SK-N-SH treated with all-trans-retinoic acid at 6 μM for 48 hours (cell line): ENCODE data around the gene KLHDC7A.

Source experiments
- ARNTL ChIP-seq: fragments of 450-650 bp; formaldehyde crosslinking; IDR thresholded peaks from 2 replicates; pipeline ENCODE4 v1.5.0; 2020; ENCODE audit warnings: low read depth, mild to moderate bottlenecking, moderate library complexity, borderline replicate concordance
- BACH2 ChIP-seq: fragments of 250-450 bp; sonication (Bioruptor Pico); IDR thresholded peaks from 2 replicates; pipeline ENCODE4 v1.9.0; 2021; ENCODE audit warnings: mild to moderate bottlenecking, borderline replicate concordance
- CREB5 ChIP-seq: fragments of 250-450 bp; sonication (Bioruptor Pico); IDR thresholded peaks from 2 replicates; pipeline ENCODE4 v1.5.1; 2020; ENCODE audit warnings: low read depth, mild to moderate bottlenecking, moderate library complexity
- POU6F1 ChIP-seq: fragments of 250-450 bp; sonication (Bioruptor Pico); IDR thresholded peaks from 2 replicates; pipeline ENCODE4 v1.8.0; 2021; ENCODE audit warnings: low read depth, mild to moderate bottlenecking, moderate library complexity, borderline replicate concordance
- RARB ChIP-seq: fragments of 250-450 bp; sonication (Bioruptor Pico); IDR thresholded peaks from 2 replicates; pipeline ENCODE4 v1.8.0; 2021; ENCODE audit warnings: mild to moderate bottlenecking, moderate library complexity
- TSHZ2 ChIP-seq: fragments of 250-450 bp; sonication (Bioruptor Pico); IDR thresholded peaks from 2 replicates; pipeline ENCODE4 v1.5.0; 2020; ENCODE audit warnings: mild to moderate bottlenecking, moderate library complexity
- ZFP3 ChIP-seq: fragments of 250-450 bp; sonication (Bioruptor Pico); IDR thresholded peaks from 2 replicates; pipeline ENCODE4 v1.5.0; 2020; ENCODE audit warnings: mild to moderate bottlenecking, moderate library complexity
- ZNF565 ChIP-seq: fragments of 450-650 bp; formaldehyde crosslinking; conservative IDR thresholded peaks from 2 replicates; pipeline ENCODE4 v1.5.0; 2020; ENCODE audit warnings: low read depth, mild to moderate bottlenecking, moderate library complexity
- ZNF70 ChIP-seq: fragments of 450-650 bp; formaldehyde crosslinking; IDR thresholded peaks from 2 replicates; pipeline ENCODE4 v1.5.0; 2020; ENCODE audit warnings: mild to moderate bottlenecking, moderate library complexity
- ZNF8 ChIP-seq: fragments of 450-650 bp; formaldehyde crosslinking; IDR thresholded peaks from 2 replicates; pipeline ENCODE4 v1.5.0; 2020; ENCODE audit warnings: mild to moderate bottlenecking, moderate library complexity

GRCh38 chr1:18501833-18502232 lies 21.1 kb downstream of the KLHDC7A start:
- no peak for TF ChIP-seq ZNF565
- TF ChIP-seq ZFP3 (CRISPR knock-in tag) = no peak
- no peak for TF ChIP-seq ZNF70 (CRISPR knock-in tag)
- no peak for TF ChIP-seq ARNTL (CRISPR knock-in tag)
- no peak for TF ChIP-seq TSHZ2 (CRISPR knock-in tag)
- no peak for TF ChIP-seq ZNF8 (CRISPR knock-in tag)
- TF ChIP-seq BACH2 (CRISPR knock-in tag) = no peak
- no peak for TF ChIP-seq POU6F1 (CRISPR knock-in tag)
- no peak for TF ChIP-seq RARB (CRISPR knock-in tag)
- TF ChIP-seq CREB5 = no peak
